HG02973 (cell line): Measurements from ENCODE around the gene IDH2.

Experiments
- ATAC-seq: cut with Tn5 transposase; IDR thresholded peaks from one replicate; pipeline ENCODE4 v1.9.1; 2021; ENCODE audit warnings: moderate library complexity; ENCODE audit not compliant: unreplicated experiment

IDH2 gene

DNA sequence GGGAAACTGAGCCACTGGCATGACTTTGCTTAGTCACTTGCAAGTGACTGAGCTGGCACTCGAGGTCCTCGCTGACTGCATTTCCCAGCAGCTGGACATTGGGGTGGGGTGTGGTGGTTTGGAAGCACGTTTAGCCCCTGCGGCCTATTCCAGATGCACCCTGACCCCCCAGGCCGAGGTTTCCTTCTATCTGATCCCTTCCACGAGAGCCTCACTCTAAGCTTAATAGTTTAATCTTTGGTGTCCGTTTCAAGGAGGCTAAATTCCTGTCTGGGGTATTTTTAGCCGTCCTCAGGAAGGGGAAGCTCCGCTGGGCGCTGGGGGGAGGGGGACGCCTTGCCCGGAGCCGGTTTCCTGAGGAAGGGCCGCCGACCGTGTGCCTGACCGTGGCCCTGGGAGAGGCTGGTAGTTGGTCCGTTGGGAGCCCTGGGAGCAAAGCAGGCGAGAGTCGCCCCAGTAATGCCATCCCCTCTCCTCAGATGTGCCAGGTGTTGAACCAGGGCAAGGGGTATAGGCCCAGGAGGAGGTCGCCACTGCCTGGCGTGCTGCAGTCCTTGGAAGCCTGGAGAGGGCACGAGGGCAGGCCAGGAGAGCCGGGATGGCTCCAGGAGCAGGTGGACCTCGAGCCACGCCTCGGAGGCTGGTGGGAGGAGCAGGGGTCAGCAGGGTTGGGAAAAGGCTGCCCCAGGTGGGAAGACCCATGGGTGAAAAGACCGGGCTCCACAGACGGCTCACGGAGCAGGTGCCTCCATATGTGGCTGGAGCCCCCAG lies 37.2 kb downstream of the IDH2 start:
- no peak for ATAC-seq

DNA sequence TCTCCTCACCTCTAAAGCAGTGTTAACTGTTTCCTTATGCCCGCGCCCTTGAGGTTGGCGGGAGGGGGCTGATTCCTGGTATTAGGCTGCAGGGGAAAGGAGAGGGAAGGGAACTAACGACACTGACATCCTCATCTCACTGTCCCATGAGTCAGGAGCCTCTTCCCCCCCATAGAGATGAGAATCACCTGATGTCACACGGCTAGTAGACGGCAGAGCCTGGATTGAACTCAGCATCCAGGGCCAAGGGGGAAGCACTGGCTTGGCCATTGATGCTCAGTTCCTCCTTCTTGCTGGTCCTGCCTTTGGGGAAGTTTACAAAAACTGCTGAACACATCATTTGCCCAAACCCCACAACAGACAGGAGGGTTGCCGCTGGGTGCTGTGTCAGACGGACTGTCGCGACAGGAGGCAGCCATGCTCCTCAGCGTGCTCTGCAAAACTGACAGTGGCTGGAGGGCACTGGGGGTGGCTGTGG lies 38.5 kb downstream of the IDH2 start:
- ATAC-seq: no peak

DNA sequence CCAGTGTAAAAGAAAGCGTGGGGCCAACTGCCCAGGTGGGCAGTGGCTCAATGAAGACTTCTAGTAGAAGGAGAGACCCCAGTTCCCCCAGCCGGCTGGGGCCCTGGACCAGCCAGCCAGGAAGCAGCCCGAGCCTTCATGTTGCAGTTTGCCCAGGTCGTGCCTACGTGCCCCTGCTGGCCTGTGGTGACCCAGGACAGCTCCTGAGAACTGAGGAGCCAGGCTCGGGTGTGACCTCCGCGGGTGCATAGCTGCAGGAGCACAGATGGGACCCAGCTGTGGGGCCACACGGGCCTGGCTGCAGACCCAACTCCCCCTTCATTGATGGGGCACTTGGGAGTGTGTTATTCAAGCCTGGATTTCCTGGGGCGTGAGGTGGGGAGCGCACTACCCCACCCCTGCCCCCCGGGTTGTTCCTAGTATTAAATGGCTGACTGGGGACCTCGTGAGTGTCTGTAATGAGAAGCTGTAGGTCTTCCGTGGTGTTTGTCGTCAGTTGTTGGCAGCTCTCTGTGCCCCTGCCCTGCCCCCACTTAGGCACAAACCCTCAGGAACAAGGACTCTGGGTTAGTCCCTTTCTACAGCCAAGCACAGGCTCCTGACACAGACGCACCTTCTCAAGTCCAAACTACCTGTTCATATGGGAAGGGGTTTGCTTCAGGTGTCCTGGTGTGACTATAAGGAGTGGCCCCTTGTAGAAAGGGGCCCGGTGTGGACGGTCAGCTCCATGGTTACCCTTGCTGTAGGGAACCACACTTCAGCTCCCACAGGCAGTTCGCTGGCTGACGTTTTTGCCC lies 39.1 kb downstream of the IDH2 start:
- no peak for ATAC-seq

- no peak for ATAC-seq
Observed at GRCh38 chr15:90062462-90062932, 39.8 kb downstream of the IDH2 start.

DNA sequence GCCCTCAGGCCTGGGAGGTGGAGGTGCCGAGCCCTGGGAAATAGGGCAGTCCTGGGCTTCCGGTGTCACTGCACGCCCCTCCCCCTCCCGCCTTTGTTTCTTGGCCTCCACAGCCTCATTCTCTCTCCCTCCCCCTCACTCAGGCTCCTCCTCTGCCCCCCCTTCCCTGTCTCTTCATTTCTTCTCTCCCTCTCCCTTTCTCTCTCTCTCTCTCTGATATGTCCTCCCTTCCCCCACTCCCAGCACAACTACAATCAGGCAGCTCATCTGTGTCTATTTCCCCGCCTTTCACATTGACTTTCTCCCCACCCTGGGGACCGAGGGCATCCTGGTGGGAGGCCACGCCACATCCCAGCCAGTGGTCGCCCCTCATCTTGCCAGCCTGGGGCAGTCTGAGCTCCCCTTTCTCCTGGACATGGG lies 40.2 kb downstream of the IDH2 start:
- ATAC-seq: no peak

DNA sequence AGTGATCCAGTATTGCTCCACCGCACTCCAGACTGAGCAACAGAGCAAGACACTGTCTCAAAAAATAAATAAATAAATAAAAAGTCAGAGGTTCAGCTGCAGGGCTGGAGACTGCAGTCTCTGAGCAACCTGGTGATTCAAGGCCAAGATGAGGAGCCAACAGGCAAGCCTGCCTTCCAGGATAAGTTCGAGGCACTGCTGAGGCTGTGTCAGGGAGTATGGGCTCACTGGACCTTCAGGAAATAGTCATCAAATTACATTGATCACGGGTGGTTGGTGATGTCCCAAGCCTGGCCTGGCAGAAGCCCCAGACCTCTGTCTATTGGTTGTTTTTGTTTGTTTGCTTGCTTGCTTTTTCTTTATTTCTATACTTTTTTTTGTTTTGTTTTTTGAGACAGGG lies 41.5 kb downstream of the IDH2 start:
- no peak for ATAC-seq

DNA sequence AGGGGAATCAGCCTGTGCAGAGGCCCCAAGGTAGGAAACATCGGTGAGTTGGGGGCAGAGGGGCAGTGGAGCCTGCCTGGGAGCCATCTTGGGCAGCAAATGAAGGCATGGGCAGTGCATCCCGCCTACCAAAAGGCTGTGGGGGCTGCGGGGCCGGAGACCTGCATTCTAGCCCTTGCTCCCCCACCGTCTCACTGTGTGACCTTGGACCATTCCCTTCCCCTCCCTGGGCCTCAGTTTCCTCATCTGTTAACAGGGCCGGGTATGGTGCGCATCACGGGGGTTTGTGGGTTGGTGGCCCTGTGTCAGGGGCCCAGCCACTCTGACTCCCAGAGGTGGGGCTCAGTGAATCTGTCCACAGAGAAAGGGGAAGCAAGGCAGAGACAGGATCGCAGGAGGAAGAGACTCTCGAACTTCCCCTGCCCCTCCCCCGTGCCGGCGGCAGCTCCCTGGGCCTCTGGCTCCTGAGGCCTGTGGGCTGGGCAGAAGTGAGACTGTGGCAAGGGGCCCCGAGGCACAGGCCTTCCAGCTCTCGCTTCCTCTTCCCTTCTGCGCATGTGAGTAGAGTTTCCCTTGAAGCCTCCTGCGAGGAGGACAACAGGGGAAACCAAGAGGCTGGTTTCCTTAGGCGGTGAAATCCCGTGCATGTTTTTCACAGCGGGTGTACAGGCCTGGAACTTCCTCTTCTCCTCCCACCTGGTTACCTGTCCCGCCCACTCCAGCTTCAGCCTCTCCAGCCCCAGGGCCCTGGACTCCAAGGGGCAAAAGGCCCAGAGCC lies 42.9 kb downstream of the IDH2 start:
- peak; percentile 76 for ATAC-seq

- no peak for ATAC-seq
Observed at GRCh38 chr15:90058775-90059174, 43.5 kb downstream of the IDH2 start.

DNA sequence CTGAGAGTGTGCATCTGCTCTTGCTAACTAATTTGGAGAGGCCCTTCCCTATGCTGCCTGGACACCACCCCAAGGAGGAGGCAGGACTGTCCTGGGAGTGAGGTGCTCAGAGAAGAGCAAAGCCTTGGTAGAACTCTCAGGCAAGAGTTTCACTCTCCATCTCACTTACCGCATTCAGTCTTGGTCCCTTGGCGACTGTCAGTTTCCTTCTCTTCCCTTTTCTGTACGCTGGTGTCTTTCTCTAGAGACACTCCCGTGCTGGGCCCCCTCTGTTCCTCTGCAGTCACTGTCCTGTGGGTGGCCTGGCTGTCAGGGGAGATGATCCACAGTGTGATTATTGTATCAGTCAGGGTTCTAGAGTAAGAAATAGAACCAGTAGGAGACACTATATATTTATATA lies 44.0 kb downstream of the IDH2 start:
- ATAC-seq: peak; percentile 33

DNA sequence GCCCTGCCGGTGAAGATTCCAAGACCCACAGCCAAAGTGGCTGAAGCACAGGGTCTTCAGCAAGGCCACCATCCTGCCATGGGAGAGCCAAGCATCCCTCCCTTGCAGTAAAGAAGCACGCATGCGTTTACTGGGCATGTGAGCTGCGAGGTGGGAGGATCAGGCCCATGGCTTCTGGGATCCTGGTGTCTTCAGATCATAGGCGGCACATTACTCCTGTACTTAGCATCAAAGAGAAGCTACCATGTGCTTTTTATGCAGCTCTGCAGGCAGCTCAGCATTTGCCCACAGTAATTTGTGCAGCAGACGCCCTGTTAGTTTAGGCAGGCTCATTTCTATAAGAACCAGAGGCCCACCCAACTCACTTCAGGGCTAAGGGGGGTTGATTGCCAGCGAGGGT lies 45.7 kb downstream of the IDH2 start:
- no peak for ATAC-seq

GRCh38 chr15:90055182-90055581 lies 47.1 kb downstream of the IDH2 start:
- no peak for ATAC-seq

- ATAC-seq: no peak
Observed at GRCh38 chr15:90054618-90055097, 47.6 kb downstream of the IDH2 start.

DNA sequence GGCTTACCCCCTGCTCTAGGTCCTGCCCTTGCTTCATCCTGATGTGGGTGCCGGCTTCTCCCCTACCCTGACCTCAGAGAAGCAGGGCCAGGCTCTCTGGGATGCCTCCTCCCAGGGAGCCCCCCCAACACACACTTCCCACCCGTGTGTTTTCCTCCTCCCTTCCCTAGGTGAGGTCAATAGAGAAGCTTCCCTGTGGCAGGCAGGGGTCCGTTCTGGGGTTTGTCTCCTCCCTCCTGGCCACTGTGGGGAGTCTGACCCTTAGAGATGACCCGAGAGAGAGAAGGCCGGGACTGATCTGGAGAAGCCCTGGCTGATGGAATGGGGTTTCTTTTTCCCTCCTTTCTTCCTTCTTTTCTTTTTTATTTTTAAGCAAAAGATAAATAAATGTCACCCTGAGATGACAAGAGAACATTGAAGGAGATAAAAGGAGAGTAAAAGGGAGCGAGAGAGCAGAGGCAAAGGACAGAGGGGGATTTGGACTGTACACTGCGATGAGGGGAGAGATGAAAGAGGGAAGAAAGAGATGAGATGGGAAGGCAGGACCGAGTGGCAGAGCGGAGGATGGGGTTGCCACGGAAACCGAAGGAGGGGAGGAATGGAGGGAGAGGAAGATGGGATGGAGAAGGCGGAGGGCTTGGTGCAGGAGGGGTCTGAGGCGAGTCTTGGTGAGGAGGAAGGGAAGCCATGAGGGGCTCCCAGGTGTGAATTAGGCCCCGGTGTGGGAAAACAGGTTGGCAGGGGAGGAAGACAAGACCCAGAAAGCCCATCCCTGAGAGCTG lies 48.4 kb downstream of the IDH2 start:
- no peak for ATAC-seq

GRCh38 chr15:90051874-90052273 lies 50.4 kb downstream of the IDH2 start:
- no peak for ATAC-seq

DNA sequence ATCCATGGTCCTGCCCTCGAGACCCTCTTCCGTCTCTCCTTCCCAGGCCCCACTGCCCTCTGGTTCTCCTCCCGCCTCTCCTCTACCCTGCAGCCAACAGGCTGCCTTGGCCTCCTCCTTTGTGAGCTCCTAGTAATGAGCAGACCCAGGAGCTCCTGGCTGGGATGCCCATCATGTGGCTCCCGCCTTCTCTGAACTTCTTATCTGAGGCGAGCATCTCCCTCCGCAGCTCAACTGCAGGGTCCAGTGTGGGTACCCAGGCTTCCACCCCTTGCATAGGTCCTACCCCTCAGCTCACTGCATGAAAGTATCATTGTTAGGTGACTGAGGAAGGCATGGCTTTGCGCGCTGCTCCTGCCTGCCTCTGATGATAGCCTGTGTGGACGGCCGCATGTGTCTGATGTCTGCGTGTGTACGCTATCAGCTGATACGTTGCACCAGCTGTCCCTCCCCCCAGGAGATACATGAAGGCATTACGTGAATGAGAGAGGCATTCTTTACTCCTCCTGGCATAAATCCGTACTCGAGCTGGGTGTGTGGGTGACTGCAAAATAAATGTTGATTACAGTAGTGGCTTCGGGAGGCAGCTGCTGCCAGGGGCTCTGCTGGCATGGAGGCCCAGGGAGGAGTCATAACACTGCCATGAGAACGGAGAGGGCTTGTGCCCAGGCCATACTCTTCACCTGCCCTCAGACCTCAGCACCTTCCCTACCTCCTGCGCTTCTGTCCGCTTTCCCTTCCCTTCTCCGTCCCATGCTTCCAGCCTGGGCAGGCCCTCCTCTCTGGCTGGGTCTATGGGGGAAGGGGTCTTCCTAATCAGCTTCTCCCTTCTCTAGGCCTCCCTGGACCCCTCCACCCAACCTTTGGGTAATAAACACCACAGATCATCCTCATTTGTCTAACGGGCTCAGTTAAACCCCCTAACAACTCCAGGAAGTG lies 52.3 kb downstream of the IDH2 start:
- ATAC-seq: no peak

DNA sequence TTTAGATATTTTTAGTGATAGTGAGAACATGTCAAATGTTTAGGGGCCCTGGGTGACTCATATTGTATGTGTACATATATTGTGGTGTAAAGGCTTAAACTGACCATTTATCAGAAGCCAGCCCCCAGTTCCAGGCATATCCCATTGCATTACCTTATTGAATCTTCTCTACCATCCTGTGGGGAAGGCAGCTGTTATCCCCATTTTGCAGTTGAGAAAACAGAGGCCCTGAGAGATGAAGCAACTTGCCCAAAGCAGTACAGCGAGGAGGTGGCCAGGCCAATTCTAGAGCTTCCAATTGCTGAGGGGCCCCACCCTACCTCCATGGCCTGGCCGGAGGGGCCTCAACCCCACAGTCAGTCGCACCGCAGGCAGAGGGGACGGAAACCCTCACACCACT lies 53.2 kb downstream of the IDH2 start:
- ATAC-seq: no peak

- no peak for ATAC-seq
Observed at GRCh38 chr15:90047956-90048575, 54.2 kb downstream of the IDH2 start.

GRCh38 chr15:90046911-90047392 lies 55.3 kb downstream of the IDH2 start:
- ATAC-seq: no peak

DNA sequence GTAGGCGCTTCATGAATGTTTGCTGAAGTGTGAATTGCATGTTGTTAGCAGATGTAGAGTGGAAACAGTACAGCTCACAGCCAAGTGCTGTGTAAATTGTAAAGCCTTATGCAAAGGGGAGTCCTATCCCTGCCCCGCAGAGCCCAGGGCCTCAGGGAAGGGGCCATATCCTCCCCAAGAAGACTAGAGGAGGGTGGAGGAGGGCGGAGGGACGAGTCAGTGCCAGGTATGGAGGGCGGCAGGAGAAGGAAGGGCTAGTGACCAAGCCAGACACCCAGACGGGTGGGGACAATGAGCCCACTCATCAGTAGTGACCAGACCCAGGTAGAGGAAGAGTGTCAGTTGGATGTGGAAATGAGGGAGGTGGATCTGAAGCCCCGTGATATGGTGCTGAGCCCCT lies 56.0 kb downstream of the IDH2 start:
- no peak for ATAC-seq
